Measurements from ENCODE around the gene C3. TPM values are rescaled to one million over a fixed set of nuclear protein-coding genes. Genes with fewer than 3 reads are reported as not detected.
A peak's percentile ranks its signal among the peaks of the same experiment; 100 is the strongest.

Gene C3
- total and polyA plus RNA-seq, 2 of the 13 experiments (the other 11 are each of a cell fraction or from before 2014, with no cell fraction given): 1,455 to 6,272 TPM

DNA sequence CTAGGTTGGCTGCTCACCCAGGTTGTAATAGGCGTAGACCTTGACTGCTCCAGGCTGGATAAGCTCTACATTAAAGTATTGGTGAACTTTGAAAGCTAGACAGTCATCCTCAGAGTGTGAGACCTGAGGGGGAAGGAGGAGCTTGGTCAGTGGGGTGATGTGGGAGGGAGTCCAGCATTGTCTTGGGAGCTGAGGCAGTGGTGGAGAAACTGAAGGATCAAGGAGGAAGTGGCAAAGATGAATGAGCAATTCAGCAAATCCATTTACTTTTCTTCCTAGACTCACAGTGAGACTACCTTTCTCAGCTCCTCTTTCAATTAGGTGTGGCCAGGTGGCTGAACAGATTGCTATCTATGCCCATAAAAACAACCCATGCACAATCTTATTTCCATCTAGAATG is 40.3 kb downstream of the C3 start:
- TF ChIP-seq STAT5B (CRISPR knock-in tag; IDR thresholded peaks at IDR 0.05) (no peak), MEIS1 (CRISPR knock-in tag; IDR thresholded peaks at IDR 0.05; ENCODE audit: borderline replicate concordance) (no peak), MAFG (CRISPR knock-in tag; IDR thresholded peaks at IDR 0.05) (no peak), ZZZ3 (CRISPR knock-in tag; IDR thresholded peaks at IDR 0.05; ENCODE audit: borderline replicate concordance) (no peak), ZNF318 (CRISPR knock-in tag; IDR thresholded peaks at IDR 0.05) (no peak), ZKSCAN8 (CRISPR knock-in tag; IDR thresholded peaks at IDR 0.05; ENCODE audit: borderline replicate concordance) (no peak), RBM22 (optimal IDR thresholded peaks at IDR 0.05; ENCODE audit: low read length) (peak; percentile 10), TSC22D2 (CRISPR knock-in tag; IDR thresholded peaks at IDR 0.05; ENCODE audit: borderline replicate concordance) (no peak), NFIB (CRISPR knock-in tag; IDR thresholded peaks at IDR 0.05; ENCODE audit: borderline replicate concordance) (0 out of 2 replicates have a peak, but pooled peaks have one; percentile 30), HOXA9 (CRISPR knock-in tag; IDR thresholded peaks at IDR 0.05; ENCODE audit: borderline replicate concordance) (no peak), ZNF746 (CRISPR knock-in tag; IDR thresholded peaks at IDR 0.05) (no peak), ZNF678 (CRISPR knock-in tag; IDR thresholded peaks at IDR 0.05) (no peak), IRX3 (CRISPR knock-in tag; IDR thresholded peaks at IDR 0.05; ENCODE audit: borderline replicate concordance, low read depth) (no peak), ZFAT (CRISPR knock-in tag; conservative IDR thresholded peaks at IDR 0.05) (no peak), CEBPG (CRISPR knock-in tag; IDR thresholded peaks at IDR 0.05) (no peak)
- TF ChIP-seq, protein P1, sequence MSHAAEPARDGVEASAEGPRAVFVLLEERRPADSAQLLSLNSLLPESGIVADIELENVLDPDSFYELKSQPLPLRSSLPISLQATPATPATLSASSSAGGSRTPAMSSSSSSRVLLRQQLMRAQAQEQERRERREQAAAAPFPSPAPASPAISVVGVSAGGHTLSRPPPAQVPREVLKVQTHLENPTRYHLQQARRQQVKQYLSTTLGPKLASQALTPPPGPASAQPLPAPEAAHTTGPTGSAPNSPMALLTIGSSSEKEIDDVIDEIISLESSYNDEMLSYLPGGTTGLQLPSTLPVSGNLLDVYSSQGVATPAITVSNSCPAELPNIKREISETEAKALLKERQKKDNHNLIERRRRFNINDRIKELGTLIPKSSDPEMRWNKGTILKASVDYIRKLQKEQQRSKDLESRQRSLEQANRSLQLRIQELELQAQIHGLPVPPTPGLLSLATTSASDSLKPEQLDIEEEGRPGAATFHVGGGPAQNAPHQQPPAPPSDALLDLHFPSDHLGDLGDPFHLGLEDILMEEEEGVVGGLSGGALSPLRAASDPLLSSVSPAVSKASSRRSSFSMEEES (CRISPR knock-in tag; IDR thresholded peaks at IDR 0.05): no peak
- Histone ChIP-seq H3K4me1 (ENCODE audit: insufficient read depth, low read length) (no peaks in the 10 kb centered on the region), H3K4me3 (replicated peaks in 1 of 3; ENCODE audit: insufficient read depth in 1 of 3, low read depth in 2 of 3, low read length in 3 of 3) (no peak overlapping the region), H3K9me3 (ENCODE audit: low read length) (no peaks in the 10 kb centered on the region), H3K4me2 (ENCODE audit: low read depth, low read length) (no peak overlapping the region), H3K36me3 (replicated peaks in 1 of 2; ENCODE audit: control insufficient read depth in 1 of 2, insufficient read depth in 2 of 2, low read length in 2 of 2) (peaks cover 55 to 92% of the 10 kb centered on the region in 2 experiments), H2AFZ (ENCODE audit: low read length) (no peak overlapping the region), H3K79me2 (ENCODE audit: insufficient read depth, low read length) (no peaks in the 10 kb centered on the region), H3K9ac (ENCODE audit: insufficient read depth, low read depth, low read length) (no peak overlapping the region), H4K20me1 (ENCODE audit: insufficient read depth, low read length) (peaks cover 79% of the 10 kb centered on the region), H3K27me3 (ENCODE audit: control insufficient read depth in 1 of 2, insufficient read depth in 2 of 2, low read length in 2 of 2) (no peaks in the 10 kb centered on the region), H3K27ac (ENCODE audit: extremely low read length, insufficient read depth, low read length) (no peak overlapping the region)
- intact Hi-C loops (cut with micrococcal nuclease; ENCODE audit: unreplicated experiment): no loop called here
- ChIA-PET POLR2A (no interaction called here), CTCF (ENCODE audit: low intra/inter-chr PET ratio, low total read pairs) (no interaction called here)
- no peak for ATAC-seq
- BruUV-seq (replicated peaks): no TSS peak
- in situ Hi-C loops (cut with HindIII; ENCODE audit: extremely low pct_ligation_motif_present, low pct_unique_long_range_greater_than_20kb): no loop called here
- FAIRE-seq: no peak
- WGBS (ENCODE audit: low lambda C conversion rate): no CpG with 5 or more reads among the region's 1 CpG
- no peak for DNase-seq (ENCODE audit: low spot score)
